EL (cell line): ENCODE measurements around the gene CLIC3.
A peak's percentile ranks its signal among the peaks of the same experiment; 100 is the strongest.
"Not testable (repeated sequence)": the region's sequence is repeated elsewhere in the genome, so short reads cannot be mapped to it uniquely, and the experiment has no call there.

Experiments
- DNase-seq: peaks from one replicate; pipeline ENCODE4 v3.0.0-alpha.2; 2016

The CLIC3 gene

GRCh38 chr9:136996361-136997292 lies at the start of gene CLIC3:
CLIC3 (minus strand) TSS chr9:136996568; CDS start chr9:136996543, 25 bp downstream.
- peak; percentile 44 for DNase-seq

- DNase-seq, result peak; percentile 58
These were observed 49.1 kb upstream of the CLIC3 start for GRCh38 chr9:137045294-137046087.

- no peak for DNase-seq
These were observed 48.3 kb upstream of the CLIC3 start for GRCh38 chr9:137044502-137045177.

- no peak for DNase-seq
These were observed 47.7 kb upstream of the CLIC3 start for GRCh38 chr9:137044037-137044436.

GRCh38 chr9:137042751-137043727 lies 46.7 kb upstream of the CLIC3 start:
- DNase-seq, result no peak

- DNase-seq, result no peak
These were observed 44.8 kb upstream of the CLIC3 start for GRCh38 chr9:137041124-137041523.

GRCh38 chr9:137040568-137040967 lies 44.2 kb upstream of the CLIC3 start:
- DNase-seq, result no peak

GRCh38 chr9:137039611-137040366 lies 43.4 kb upstream of the CLIC3 start:
- no peak for DNase-seq

GRCh38 chr9:137038916-137039315 lies 42.5 kb upstream of the CLIC3 start:
- DNase-seq, result no peak

GRCh38 chr9:137037483-137037882 lies 41.1 kb upstream of the CLIC3 start:
- DNase-seq, result no peak

- no peak for DNase-seq
These were observed 40.7 kb upstream of the CLIC3 start for GRCh38 chr9:137037035-137037434.

GRCh38 chr9:137035937-137036336 lies 39.6 kb upstream of the CLIC3 start:
- no peak for DNase-seq

GRCh38 chr9:137035507-137035834 lies 39.1 kb upstream of the CLIC3 start:
- no peak for DNase-seq

GRCh38 chr9:137034709-137035506 lies 38.5 kb upstream of the CLIC3 start:
- peak; percentile 78 for DNase-seq

GRCh38 chr9:137034039-137034708 lies 37.8 kb upstream of the CLIC3 start:
- DNase-seq, result no peak

- DNase-seq, result not testable (repeated sequence)
These were observed 37.1 kb upstream of the CLIC3 start for GRCh38 chr9:137033481-137033880.

GRCh38 chr9:137032858-137033257 lies 36.5 kb upstream of the CLIC3 start:
- no peak for DNase-seq

GRCh38 chr9:137031904-137032640 lies 35.7 kb upstream of the CLIC3 start, which contains the start of gene FUT7:
FUT7 (minus strand) TSS chr9:137032088; CDS start chr9:137031991, 97 bp downstream.
- DNase-seq, result no peak
